CD4-positive, alpha-beta T cell treated with Interleukin-12 subunit alpha and Interleukin-12 subunit beta, for 1 hour (primary cell): ENCODE results near the gene NPDC1.

ENCODE experiments used
- DNase-seq: peaks from one replicate; pipeline ENCODE4 v3.0.0-alpha.2; 2020

The NPDC1 gene

GRCh38 chr9:137055385-137056364 is 9.7 kb upstream of the NPDC1 start:
- no peak for DNase-seq

DNA sequence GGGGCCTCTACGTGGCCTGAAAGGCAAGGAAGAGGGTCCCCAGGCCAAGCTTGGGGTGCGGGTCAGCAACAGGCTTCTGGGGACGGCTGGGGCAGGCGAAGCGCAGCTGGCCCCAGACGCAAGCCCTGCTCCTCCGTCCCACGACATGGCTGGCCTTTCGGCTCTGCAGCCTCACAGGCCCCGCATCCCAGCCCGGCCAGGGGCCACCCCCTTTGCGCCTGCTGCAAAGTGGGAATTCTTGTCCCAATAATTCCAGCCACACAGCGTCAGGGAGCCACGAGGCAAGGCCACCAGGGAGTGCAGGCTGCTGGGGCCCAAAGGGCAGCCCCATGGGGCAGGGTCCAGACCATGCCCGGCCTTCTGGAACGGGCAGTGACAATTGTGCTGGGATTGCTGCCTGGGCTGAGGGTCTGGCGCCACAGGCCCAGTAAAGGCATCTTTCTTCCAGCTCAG is 9.0 kb upstream of the NPDC1 start:
- no peak for DNase-seq

DNA sequence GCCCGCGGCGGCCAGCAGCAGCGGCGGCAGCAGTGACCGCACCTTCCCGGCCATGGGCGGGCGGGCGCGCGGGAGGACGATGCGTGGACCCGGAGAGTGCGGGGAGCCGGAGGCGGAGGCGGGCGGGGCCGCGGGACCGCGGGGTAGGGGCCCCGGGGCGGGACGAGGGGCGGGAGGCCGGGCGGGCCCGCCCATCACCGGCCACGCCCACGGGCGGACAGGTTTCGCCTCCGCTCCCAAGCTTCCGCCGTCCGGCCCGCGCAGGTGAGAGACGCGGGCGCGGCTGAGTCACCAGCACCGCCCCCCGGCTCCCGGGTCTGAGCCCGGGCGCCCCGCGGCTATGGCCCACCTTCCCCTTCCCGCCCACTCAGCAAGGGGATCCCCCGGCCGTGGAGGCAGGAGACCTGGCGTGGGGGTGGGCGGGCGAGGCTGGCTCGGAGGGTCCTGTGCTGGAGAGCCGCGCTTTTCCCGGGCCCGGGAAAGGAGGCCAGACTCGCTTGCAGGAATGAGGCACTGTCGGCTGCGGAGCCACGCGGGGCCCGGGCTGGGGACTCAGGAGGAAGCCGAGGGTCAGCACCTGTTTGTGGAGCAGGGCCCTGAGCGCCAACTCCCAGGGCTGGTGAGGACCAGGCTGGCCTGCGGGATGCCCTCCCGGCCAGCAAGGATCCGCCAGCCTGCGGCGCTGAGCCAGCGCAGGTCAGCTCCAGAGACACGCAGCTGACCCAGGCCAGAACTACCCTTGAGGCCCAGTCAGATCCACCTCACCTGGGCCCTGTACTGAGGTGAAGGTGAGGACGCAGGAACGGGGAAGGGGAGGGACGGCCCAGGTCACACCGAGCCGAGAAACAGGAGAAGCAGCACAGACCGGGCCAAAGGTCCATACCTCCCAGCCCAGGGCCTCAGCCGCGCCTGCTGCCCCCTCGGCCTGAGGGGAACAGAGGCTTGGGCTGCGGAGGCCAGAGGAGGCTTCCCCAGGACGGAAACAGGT is 8.3 kb upstream of the NPDC1 start, which contains the start of gene ENTPD2:
TSS of gene ENTPD2 (minus strand) at position 118 of the 988 bp plus-strand sequence. CDS start at position 54, 64 bp downstream.
- peak; percentile 55 for DNase-seq

DNA sequence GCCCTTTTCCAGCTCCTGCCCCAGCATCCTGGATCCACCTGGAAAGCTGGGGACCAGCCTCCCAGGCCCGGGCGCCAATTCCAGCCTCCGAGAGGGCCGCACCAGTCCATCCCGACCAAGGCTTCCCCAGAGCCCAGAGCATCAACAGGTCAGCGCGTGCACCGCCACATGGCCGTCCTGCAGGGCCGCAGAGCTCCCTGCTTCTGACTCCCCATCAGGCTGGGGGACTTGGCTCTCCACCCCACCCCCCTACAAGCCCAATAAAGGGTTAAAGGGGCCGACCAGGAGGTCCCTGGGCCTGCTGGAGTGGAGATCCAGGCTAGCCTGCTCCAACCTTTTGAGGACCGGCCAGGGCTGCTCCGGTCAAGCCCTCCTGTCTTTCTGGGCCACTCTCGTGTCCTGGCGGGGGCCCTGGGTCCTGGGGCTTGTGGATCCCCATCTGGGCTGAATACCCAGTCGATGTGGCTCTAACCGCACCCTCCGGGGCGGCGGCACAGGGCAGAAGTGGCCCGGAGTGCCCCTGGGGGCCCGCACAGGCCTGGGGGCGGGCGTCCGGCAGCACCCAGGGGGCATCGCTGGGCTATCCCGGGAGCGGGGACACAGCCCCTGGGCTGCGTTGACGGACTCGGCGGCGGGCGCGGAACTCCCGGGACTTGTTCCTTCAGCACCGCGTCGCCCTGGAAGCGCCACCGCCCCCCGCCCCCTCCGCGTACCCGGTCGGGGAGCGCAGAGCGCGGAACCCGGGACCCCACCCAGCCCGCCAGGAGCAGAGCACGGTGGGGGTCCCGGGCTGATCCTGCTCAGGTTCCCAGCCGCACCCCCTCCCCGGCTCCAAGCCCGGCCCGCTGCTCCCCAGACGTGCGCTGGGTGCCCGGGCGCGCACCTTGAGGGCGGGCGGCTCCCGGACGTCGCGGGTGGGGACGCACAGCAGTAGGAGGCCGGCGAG is 7.3 kb upstream of the NPDC1 start:
- DNase-seq, result no peak

GRCh38 chr9:137052293-137052692 is 6.3 kb upstream of the NPDC1 start:
- DNase-seq, result no peak

DNA sequence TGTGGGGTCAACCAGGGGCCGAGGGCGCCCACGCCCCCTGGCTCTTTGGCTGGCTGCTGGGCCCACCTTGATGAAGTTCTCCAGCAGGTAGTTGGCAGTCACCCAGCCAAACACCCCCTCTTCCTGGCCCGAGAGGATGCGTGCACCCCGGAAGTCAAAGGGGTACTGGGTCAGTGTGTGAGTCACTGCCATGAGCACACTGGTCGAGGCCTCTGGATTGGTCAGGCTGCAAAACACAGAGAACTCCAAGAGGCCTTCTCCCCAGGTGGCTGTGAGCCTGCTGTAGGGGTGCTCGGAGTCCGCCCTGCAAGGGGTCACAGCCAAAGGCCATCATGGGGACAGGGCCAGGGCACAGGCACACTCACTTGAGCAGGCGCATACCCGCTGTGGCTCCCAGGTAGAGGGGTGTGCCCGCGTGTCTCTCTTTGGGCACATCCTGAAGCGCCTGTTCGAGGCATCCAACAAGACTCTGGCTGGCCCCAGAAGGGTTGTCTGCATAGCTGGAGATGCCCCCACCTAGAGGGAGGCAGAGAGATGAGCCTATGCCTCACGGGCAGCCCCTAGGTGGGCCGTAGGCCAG is 5.3 kb upstream of the NPDC1 start:
- DNase-seq, result no peak

- DNase-seq, result no peak
Measured at GRCh38 chr9:137050570-137050969, 4.6 kb upstream of the NPDC1 start.

- DNase-seq, result peak; percentile 64
Measured at GRCh38 chr9:137049544-137050449, 3.8 kb upstream of the NPDC1 start.

GRCh38 chr9:137048655-137049543 is 2.9 kb upstream of the NPDC1 start:
- no peak for DNase-seq

DNA sequence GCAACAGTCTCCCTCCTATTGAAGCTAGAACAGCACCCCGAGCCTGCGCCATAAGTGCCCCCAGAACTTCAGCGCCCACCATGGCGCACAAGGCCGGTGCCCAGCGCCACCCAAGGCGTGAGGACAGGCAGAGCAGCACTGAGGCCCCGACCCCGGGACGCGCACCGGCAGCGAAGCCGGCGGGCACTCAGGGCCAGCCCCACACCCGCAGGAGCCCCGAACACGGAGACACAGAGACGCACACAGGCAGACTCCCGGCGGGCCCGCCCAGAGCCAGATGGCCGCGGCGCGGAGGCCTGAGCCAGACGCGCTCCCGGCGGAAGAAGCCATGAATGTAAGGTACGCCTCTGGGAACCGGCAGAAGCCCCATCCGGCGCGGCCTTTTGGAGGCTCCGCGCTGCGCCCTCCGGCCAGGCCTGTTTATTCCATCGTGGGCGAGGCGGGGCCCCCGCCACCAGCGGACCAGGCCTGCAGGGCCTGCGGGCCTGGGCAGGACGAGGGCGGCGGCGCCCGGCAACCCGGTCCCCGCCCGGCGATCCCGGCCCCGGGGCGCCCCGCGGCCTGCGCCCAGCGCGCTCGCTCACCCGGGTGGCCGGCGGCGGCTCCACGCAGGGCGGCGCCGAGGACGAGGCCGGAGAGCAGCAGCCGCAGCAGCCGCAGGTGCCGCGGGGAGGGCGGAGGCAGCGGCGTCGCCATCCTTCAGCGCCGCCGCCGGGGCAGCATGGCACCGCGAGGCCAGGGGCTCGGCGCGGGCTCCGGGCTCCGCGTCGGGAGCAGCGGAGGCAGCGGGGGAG is 486 bp downstream of the NPDC1 start:
- no peak for DNase-seq

GRCh38 chr9:137044502-137045177 is 1.3 kb downstream of the NPDC1 start:
- DNase-seq, result no peak

DNA sequence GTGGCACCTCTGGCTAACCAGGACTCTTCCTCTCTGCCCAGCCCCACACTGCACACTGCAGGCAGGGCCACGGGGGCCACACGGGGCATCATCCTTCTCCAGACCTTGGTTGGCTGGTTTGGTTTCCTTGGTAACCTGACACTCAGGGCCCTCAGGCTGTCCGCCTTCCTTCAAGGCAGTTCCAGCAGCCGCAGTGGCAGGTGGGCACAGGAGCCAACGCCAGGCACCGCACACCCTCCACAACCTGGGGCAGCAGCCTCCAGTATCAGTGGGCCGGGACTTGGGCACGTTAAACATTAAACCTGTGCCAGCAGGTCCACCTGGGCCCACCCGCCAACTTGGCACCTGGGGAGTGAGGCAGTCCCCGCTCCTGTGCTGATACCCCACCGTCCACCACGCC is 1.9 kb downstream of the NPDC1 start:
- no peak for DNase-seq

DNA sequence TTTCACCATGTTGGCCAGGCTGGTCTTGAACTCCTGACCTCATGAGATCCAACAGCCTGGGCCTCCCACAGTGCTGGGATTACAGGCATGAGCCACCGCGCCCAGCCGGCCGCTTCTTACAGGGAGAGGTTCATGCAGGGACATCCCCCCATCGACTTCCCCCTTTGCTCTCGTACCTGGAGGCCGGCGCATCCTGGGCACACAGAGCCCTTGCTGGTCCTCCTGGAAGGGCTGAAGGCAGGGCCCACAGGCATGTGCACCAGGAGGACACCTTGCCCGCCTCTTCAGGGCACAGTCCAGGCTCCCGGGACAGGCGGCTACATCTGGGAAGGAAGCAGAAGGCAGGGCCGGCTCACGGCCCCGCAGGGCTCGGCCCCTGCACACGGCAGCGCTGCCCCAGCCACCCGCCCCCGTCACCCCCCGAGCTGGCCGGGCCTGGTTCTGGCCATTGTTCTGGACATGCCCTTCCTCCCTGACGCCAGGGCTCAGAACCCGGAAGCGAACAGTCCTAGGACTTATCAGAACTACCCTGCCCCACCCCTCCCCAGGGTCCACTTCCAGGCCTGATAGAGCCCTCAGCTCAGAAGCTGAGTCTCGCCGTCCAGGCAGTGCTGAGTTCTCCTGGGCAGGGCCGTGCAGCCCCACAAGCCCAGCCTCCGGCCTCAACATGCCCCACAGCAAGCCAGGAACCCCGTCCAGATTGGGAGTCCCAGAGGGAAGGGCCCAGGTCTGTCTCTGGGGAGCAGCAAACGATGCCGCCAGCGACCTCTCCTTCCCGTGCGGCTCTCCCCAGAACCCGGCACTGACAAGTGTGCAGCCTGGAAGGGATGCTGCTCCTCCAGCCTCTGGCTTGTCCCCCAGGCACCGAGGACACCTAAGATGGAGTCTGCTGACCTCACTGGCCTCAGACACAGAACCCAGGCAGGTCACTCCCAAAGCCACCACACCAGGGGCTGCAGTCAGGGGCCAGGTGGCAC is 2.9 kb downstream of the NPDC1 start:
- no peak for DNase-seq

DNA sequence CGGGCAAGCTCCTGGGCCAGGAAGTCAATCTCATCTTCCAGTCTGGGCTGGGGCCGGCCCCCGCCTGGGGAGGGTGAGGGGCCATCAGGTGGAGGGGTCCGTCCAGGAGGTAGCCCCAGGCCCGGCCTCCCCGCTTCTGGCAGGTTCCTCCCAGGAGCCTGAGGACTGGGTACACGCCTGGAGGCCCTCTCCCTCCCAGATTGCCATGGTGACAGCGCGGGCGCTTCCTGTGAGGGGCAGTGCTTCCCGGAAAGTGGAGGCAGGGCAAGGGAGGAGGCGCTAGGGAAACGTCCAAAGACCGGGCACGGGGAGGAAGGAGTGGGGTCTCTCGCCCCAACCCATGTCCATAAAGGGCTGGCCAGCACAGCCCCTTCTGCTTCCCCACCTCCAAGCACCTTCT is 4.9 kb downstream of the NPDC1 start:
- DNase-seq, result no peak

DNA sequence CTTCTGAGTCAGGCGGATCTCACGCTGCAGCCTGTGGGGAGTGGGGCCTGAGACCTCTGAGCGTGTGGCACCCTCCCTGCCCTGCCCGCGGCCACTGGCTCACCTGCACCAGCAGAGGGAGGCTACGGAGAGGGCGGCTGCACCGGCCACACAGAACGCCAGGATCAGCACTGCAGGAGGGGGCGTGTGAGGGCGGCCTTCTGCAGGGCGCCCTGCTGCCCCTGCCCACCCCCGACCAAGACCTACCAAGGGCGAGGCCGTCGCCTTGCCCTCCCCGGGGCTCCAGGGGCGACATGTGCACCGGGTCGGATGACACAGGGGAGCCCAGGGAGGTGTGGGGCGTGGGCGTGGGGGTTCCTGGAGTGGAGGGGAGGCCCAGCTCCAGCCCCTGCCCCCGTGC is 5.4 kb downstream of the NPDC1 start:
- DNase-seq, result no peak

GRCh38 chr9:137039611-137040366 is 6.2 kb downstream of the NPDC1 start:
- DNase-seq, result no peak
